Heart left ventricle (tissue), 16 donors: Measurements from ENCODE around the gene TMIE. TPM values are rescaled to one million over a fixed set of nuclear protein-coding genes. Genes with fewer than 3 reads are reported as not detected.

Experiments
- ATAC-seq, 4 donors: fragments of 200-7000 bp; cut with Tn5 transposase; one replicate each; pipeline ENCODE4 v1.9.1; 2020 to 2022; ENCODE audit warnings: moderate library complexity in 4 of 4, mild to moderate bottlenecking in 3 of 4, moderate number of reproducible peaks in 1 of 4
- DNase-seq, 5 donors: peaks; one replicate each; pipeline ENCODE4 v3.0.0-alpha.2; 2020
- H3K27ac ChIP-seq, 12 donors: fragments of 200-600 bp; sonication (generic) in 4 of 12; one replicate each; pipeline versions ENCODE4 v1.5.0 to v1.8.0; 2016 to 2022; ENCODE audit warnings: mild to moderate bottlenecking in 2 of 12
- H3K27me3 ChIP-seq, 9 donors: fragments of 200-600 bp; sonication (generic) in 2 of 9; one replicate each; pipeline versions ENCODE4 v1.5.1 to v1.8.0; 2016 to 2022; ENCODE audit warnings: mild to moderate bottlenecking in 3 of 9
- H3K36me3 ChIP-seq, 9 donors: fragments of 200-600 bp; sonication (generic) in 2 of 9; one replicate each; pipeline versions ENCODE4 v1.5.0 to v1.8.0; 2018 to 2022; ENCODE audit warnings: mild to moderate bottlenecking in 2 of 9
- H3K4me1 ChIP-seq, 12 donors: fragments of 200-600 bp; sonication (generic) in 4 of 12; one replicate each; pipeline versions ENCODE4 v1.5.0 to v1.8.0; 2016 to 2022; ENCODE audit warnings: mild to moderate bottlenecking in 3 of 12
- H3K4me3 ChIP-seq, 12 donors: fragments of 200-600 bp; sonication (generic) in 4 of 12; one replicate each; pipeline versions ENCODE4 v1.5.0 to v1.8.0; 2017 to 2022; ENCODE audit warnings: mild to moderate bottlenecking in 9 of 12, moderate library complexity in 4 of 12
- H3K9me3 ChIP-seq, 12 donors: fragments of 200-600 bp; sonication (generic) in 4 of 12; one replicate each; pipeline versions ENCODE4 v1.5.0 to v1.8.0; 2016 to 2022; ENCODE audit warnings: mild to moderate bottlenecking in 1 of 12
- POLR2A ChIP-seq, 2 donors: fragments of 450-650 bp; IDR thresholded peaks; one replicate each; pipeline ENCODE4 v1.6.1; 2017; ENCODE audit warnings: antibody characterized with exemption in 2 of 2, mild to moderate bottlenecking in 2 of 2, moderate library complexity in 2 of 2
- WGBS, 4 donors: extraction: QIAGEN DNeasy Blood & Tissue Kit in 2 of 4; methylation state at CpG; one replicate each; pipeline versions ENCODE4 v1.1.5 to v1.1.7; 2013 to 2018; 5-methylcytosine and 5-hydroxymethylcytosine counted together
- intact Hi-C, 10 donors: fragments of 100-400 bp; cut with DNase I; formaldehyde crosslinking; loops; one replicate each; pipeline versions ENCODE4 v1.11.1 to v1.14.2; 2022
- polyA plus RNA-seq, 2 donors: library from polyadenylated mRNA; stranded (reverse); fragments of 200-250 nt; gene quantifications; one replicate each; pipeline ENCODE4 v1.2.3, GENCODE V29; 2013
- total RNA-seq, 9 donors: library from RNA; depleted of rRNA in 2 of 9; stranded (reverse); fragments of >200 nt in 2 of 9; fragmentation: NEBNext Ultra II Directional in 3 of 9; extraction: Animal tissue kit (Norgen Biotek cat#: 25700) in 3 of 9; gene quantifications; one replicate each; pipeline versions ENCODE4 v1.1.0 to v1.2.4, GENCODE V29; 2016 to 2023
- TF ChIP-seq, protein P1 (sequence below), 12 donors: fragments of 200-600 bp; sonication (generic) in 4 of 12; IDR thresholded peaks; one replicate each; pipeline versions ENCODE4 v1.5.0 to v1.8.0; 2018 to 2022; ENCODE audit warnings: antibody characterized with exemption in 12 of 12, mild to moderate bottlenecking in 5 of 12
- donor health status: ischemic (EF 13 %, LVEDD 7.1; RV severe dilation, severe dysfunction).
- donor health status: healthy with polysubstance abuse.
- donor health status: DM: no; HTN: yes; CAD: no.
- donor health status: DM: no; HTN: no; CAD: no.
- donor health status: ischemic (EF 25% LVEDD 6.9; RV normal size, moderate dysfunction).
- donor health status: ischemic (EF 25% LVEDD 5.7; RV mildly dilated, moderate dysfunction).
- donor health status: healthy.
- donor health status: DM: yes; HTN: yes; CAD: no.
- donor health status: ischemic (EF 35%, LVEDD 5.7; RV mildly dilated, moderate dysfunction).
- donor health status: nonischemic (EF 11% LVEDD 7.7; RV severe dilation, severe dysfunction).
- donor health status: DM: yes; HTN: yes; CAD: no.
- donor health status: PGD.
- donor health status: ischemic (EF 29% LVEDD 5.4; RV normal size, mild dysfunction).
- donor health status: nonischemic (EF 23%, LVEDD 6.1; RV moderate dilation, normal function).

Gene TMIE
- total and polyA plus RNA-seq, 11 donors: 0.46 to 0.95 (median 0.61) TPM; not detected in 1

DNA sequence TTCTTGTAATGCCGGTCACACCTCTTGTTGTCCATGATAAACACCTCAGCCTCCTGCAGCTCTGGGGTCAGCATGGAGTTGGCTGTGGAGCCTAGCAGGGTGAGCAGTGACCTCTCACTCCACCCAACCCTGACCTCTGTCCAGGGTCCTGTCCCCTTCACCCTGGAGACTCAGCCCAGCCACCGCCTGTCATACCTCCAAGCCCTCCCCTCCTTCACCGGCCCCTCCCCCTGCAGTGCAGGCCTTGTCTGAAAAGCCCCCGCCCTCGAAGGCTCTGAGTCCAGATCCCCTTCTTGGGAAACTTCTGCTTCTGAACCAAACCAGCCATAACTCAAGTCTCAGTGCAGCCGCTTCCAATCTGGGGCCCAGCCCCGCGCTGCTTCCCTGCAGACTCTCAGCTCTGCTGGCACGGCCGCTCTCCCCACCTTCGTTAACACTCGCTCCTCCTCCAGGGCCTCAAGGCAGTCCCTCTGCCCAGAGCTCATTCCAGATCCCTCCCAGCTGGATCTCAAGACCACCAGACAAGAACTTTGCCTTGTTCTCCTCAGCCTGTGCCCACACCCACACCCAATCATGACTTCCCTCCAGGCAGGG is 41.9 kb downstream of the TMIE start:
- intact Hi-C loops: no loop called here
- Histone ChIP-seq H3K27ac (no peak overlapping the region), H3K4me3 (no peak overlapping the region), H3K4me1 (no peaks in the 10 kb centered on the region), H3K27me3 (no peaks in the 10 kb centered on the region), H3K9me3 (no peaks in the 10 kb centered on the region), H3K36me3 (no peaks in the 10 kb centered on the region)
- ATAC-seq (peak in 1 of 4 donors; percentile 45), DNase-seq (no peak)
- WGBS, 4 donors: 78 to 83% (median 81%) methylated on average over 12 of the region's 12 CpGs
- TF ChIP-seq, protein P1, sequence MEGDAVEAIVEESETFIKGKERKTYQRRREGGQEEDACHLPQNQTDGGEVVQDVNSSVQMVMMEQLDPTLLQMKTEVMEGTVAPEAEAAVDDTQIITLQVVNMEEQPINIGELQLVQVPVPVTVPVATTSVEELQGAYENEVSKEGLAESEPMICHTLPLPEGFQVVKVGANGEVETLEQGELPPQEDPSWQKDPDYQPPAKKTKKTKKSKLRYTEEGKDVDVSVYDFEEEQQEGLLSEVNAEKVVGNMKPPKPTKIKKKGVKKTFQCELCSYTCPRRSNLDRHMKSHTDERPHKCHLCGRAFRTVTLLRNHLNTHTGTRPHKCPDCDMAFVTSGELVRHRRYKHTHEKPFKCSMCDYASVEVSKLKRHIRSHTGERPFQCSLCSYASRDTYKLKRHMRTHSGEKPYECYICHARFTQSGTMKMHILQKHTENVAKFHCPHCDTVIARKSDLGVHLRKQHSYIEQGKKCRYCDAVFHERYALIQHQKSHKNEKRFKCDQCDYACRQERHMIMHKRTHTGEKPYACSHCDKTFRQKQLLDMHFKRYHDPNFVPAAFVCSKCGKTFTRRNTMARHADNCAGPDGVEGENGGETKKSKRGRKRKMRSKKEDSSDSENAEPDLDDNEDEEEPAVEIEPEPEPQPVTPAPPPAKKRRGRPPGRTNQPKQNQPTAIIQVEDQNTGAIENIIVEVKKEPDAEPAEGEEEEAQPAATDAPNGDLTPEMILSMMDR (IDR thresholded peaks at IDR 0.05): no peak
- TF ChIP-seq POLR2A (IDR thresholded peaks at IDR 0.05): no peak

DNA sequence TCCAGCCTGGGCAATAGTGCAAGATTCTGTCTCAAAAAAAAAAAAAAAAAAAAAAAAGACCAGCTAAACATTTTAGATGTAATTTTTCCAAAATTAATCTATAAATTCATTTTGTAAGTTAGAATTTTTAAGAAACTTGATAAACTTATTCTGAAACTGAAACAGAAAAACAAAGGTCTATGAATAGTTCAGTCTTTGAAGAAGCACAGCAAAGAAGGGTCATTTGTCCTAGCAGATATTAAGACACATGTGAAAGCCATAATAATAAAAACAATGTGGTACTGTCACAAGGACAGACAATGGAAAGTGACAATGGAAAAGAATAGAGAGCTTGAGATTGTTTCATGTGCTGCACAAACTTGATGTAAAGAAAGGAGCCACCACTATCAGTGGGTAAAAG is 45.5 kb downstream of the TMIE start:
- Histone ChIP-seq H3K9me3 (no peaks in the 10 kb centered on the region), H3K4me3 (no peak overlapping the region), H3K4me1 (no peaks in the 10 kb centered on the region), H3K27ac (no peak overlapping the region), H3K36me3 (no peaks in the 10 kb centered on the region), H3K27me3 (no peaks in the 10 kb centered on the region)
- TF ChIP-seq, protein P1 (IDR thresholded peaks at IDR 0.05): no peak
- TF ChIP-seq POLR2A (IDR thresholded peaks at IDR 0.05): no peak
- no peak for DNase-seq
- ATAC-seq: no peak
- intact Hi-C loops: no loop called here

DNA sequence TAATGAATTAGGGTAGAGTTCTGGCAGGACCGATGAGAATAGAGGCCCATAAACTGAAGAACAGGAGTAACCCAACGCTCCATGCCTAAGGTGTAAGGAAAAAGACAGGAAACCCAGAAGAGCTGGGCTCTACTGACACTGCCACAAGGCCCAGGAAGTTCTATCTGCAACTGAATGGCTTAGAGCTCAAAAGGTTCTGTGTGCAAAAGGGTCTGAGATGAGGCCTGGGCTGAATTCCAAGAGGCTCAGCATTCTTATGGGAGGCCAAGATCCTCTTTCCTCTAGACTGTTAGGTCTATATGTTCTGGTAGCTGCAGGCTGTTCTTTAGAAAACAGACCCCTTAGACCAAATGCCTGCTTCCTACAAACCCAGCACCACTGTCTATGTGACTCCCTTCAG is 47.0 kb downstream of the TMIE start:
- no peaks in the 10 kb centered on the region for H3K27me3 ChIP-seq
- ATAC-seq (no peak), DNase-seq (no peak)
- WGBS, 4 donors: 83 to 94% (median 90%) methylated on average over 2 of the region's 2 CpGs
- no peak for TF ChIP-seq POLR2A (IDR thresholded peaks at IDR 0.05)
- TF ChIP-seq, protein P1 (IDR thresholded peaks at IDR 0.05): no peak
- H3K4me1 ChIP-seq: no peaks in the 10 kb centered on the region
- no peak overlapping the region for H3K27ac ChIP-seq
- H3K9me3 ChIP-seq: no peaks in the 10 kb centered on the region
- H3K4me3 ChIP-seq: no peak overlapping the region
- no peaks in the 10 kb centered on the region for H3K36me3 ChIP-seq
- intact Hi-C loops: no loop called here

DNA sequence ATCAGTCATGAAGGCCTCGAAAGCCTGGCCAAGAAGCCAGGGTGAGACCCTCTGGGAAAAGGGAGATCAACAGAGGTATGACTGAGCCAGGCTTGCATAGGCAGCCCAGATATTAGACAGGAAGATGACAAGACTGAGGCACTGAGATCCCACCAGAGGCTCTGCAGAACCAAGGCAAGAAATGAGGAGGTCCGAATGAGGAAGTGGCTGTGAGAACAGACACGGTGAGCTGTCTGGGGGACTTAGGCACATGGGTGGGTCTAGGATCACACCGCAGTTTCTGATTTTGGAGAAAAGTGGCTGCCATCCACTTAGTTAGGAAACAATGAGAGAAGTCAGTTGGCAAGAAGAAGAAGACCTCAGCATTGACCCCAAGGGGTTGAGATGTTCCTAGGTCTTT is 47.9 kb downstream of the TMIE start:
- H3K9me3 ChIP-seq: no peaks in the 10 kb centered on the region
- H3K27ac ChIP-seq: no peak overlapping the region
- H3K4me3 ChIP-seq: no peak overlapping the region
- DNase-seq: no peak
- WGBS, 4 donors: 83 to 90% (median 87%) methylated on average over 4 of the region's 4 CpGs
- no peaks in the 10 kb centered on the region for H3K36me3 ChIP-seq
- no peaks in the 10 kb centered on the region for H3K27me3 ChIP-seq
- ATAC-seq: no peak
- intact Hi-C loops: no loop called here
- no peak for TF ChIP-seq POLR2A (IDR thresholded peaks at IDR 0.05)
- TF ChIP-seq, protein P1 (IDR thresholded peaks at IDR 0.05): no peak
- no peaks in the 10 kb centered on the region for H3K4me1 ChIP-seq
